NCI-H146 (cell line): ENCODE results near the gene AP1S1.
"Not testable (repeated sequence)": the region's sequence is repeated elsewhere in the genome, so short reads cannot be mapped to it uniquely, and the experiment has no call there.

ENCODE experiments used
- DNase-seq: peaks from one replicate; lab custom pipeline; 2025; lab: John Stamatoyannopoulos, UW

Gene AP1S1

GRCh38 chr7:101200862-101201599 is 46.8 kb downstream of the AP1S1 start, which contains the start of gene MOGAT3:
TSS of gene MOGAT3 (minus strand) at chr7:101201036. CDS start at chr7:101200854, 182 bp downstream.
- DNase-seq, result peak; percentile 18

GRCh38 chr7:101201695-101202602 is 47.7 kb downstream of the AP1S1 start:
- peak; percentile 63 for DNase-seq

- no peak for DNase-seq
These were observed 48.3 kb downstream of the AP1S1 start for GRCh38 chr7:101202603-101202918.

GRCh38 chr7:101203740-101204738 is 49.8 kb downstream of the AP1S1 start:
- DNase-seq, result not testable (repeated sequence)

GRCh38 chr7:101205901-101206664 is 51.8 kb downstream of the AP1S1 start:
- DNase-seq, result no peak

GRCh38 chr7:101206665-101207042 is 52.4 kb downstream of the AP1S1 start:
- DNase-seq, result no peak

DNA sequence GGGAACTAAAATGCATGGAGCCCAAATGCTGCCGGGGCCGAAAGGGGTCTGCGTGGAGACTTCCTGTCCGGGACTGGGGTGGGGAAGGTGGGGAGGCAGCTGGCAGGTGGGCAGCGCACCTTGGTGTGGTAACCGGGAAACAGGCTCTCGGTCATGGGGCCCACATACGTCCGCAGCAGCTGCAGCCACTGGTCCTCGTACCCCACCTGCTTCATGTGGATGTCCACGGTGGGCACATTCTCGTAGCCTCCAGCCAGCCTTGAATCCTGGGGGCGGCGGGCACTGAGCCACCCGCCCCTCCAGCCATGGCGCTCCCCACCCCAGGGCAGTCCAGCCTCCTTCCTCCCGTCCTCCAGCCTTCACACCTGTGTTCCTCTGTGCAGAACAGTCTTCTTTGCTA is 53.2 kb downstream of the AP1S1 start:
- no peak for DNase-seq

GRCh38 chr7:101208794-101209193 is 54.5 kb downstream of the AP1S1 start:
- DNase-seq, result no peak

GRCh38 chr7:101210143-101210542 is 55.9 kb downstream of the AP1S1 start:
- DNase-seq, result no peak
